K562 (cell line): ENCODE results near the gene RNASEH2A. TPM values are rescaled to one million over a fixed set of nuclear protein-coding genes. Genes with fewer than 3 reads are reported as not detected.

Experiments used
- BACH1 ChIP-seq: fragments of 200-800 bp; sonication (Bioruptor generic); IDR thresholded peaks from 2 replicates; pipeline ENCODE4 v1.6.1; 2016; ENCODE audit warnings: missing genetic modification characterization, missing compliant biosample characterization
- BCLAF1 ChIP-seq, 2 experiments: fragments of 450-650 bp in 1 of 2; IDR thresholded peaks; 2 replicates each; pipeline ENCODE4 v1.6.1; 2011 to 2017; ENCODE audit warnings: low read depth in 2 of 2, antibody characterized with exemption in 1 of 2, borderline replicate concordance in 1 of 2, low read length in 1 of 2, mild to moderate bottlenecking in 1 of 2, mixed read lengths in 1 of 2; ENCODE audit not compliant: control insufficient read depth in 1 of 2
- CBX1 ChIP-seq: sonication (generic); IDR thresholded peaks from 2 replicates; pipeline ENCODE4 v1.6.1; 2016; ENCODE audit warnings: antibody characterized with exemption, low read depth, mild to moderate bottlenecking
- CBX2 ChIP-seq: fragments of 200-600 bp; sonication (generic); IDR thresholded peaks from one replicate; pipeline ENCODE4 v1.6.1; 2012; ENCODE audit warnings: mild to moderate bottlenecking, low read length, inconsistent platforms; ENCODE audit not compliant: insufficient read depth, poor library complexity, severe bottlenecking
- ELF2 ChIP-seq: fragments of 250-450 bp; sonication (Bioruptor Pico); IDR thresholded peaks from 2 replicates; pipeline ENCODE4 v1.5.0; 2021; ENCODE audit warnings: mild to moderate bottlenecking
- NFIX ChIP-seq: fragments of 250-450 bp; sonication (Bioruptor Pico); IDR thresholded peaks from 2 replicates; pipeline ENCODE4 v1.4.0; 2020; ENCODE audit warnings: low read depth, mild to moderate bottlenecking, moderate library complexity
- NFYB ChIP-seq: IDR thresholded peaks from 2 replicates; pipeline ENCODE4 v1.6.1; 2011; ENCODE audit warnings: mild to moderate bottlenecking, moderate library complexity; ENCODE audit not compliant: insufficient read length; ENCODE audit errors: extremely low read depth
- PHTF2 ChIP-seq: fragments of 250-450 bp; sonication (Bioruptor Pico); IDR thresholded peaks from 2 replicates; pipeline ENCODE4 v1.5.0; 2021; ENCODE audit warnings: mild to moderate bottlenecking
- POLR3G ChIP-seq: IDR thresholded peaks from 2 replicates; pipeline ENCODE4 v1.6.1; 2011; ENCODE audit not compliant: insufficient read length, insufficient replicate concordance; ENCODE audit errors: extremely low read depth
- POU5F1 ChIP-seq: fragments of 150-350 bp; IDR thresholded peaks from 2 replicates; pipeline ENCODE4 v1.6.1; 2014; ENCODE audit warnings: borderline replicate concordance, low read length, low read depth, mild to moderate bottlenecking; ENCODE audit not compliant: partially characterized antibody
- RBM22 ChIP-seq: fragments of 200-400 bp; formaldehyde crosslinking; IDR thresholded peaks from 2 replicates; pipeline ENCODE4 v1.6.1; 2018; ENCODE audit warnings: low read length, low read depth; ENCODE audit not compliant: poor library complexity, severe bottlenecking
- RNF2 ChIP-seq: sonication (generic); IDR thresholded peaks from 2 replicates; pipeline ENCODE4 v1.6.1; 2016
- SMC3 ChIP-seq: conservative IDR thresholded peaks from 2 replicates; pipeline ENCODE4 v1.6.1; 2011; ENCODE audit warnings: low read depth, low read length, improper control_type of control experiment; ENCODE audit not compliant: insufficient read depth
- XRCC4 ChIP-seq: IDR thresholded peaks from one replicate; pipeline ENCODE4 v1.6.1; 2011; ENCODE audit not compliant: insufficient read depth, insufficient read length; ENCODE audit errors: extremely low read depth
- YY1 ChIP-seq, 3 experiments: IDR thresholded peaks; 2 replicates each; pipeline ENCODE4 v1.6.1; 2011; ENCODE audit warnings: low read length in 2 of 3, mild to moderate bottlenecking in 2 of 3, moderate library complexity in 2 of 3, borderline replicate concordance in 1 of 3, control low read depth in 1 of 3, low read depth in 1 of 3; ENCODE audit not compliant: insufficient read depth in 3 of 3, insufficient replicate concordance in 2 of 3, control insufficient read depth in 1 of 3, insufficient read length in 1 of 3; ENCODE audit errors: extremely low read depth in 1 of 3
- ZBTB43 ChIP-seq: sonication (generic); formaldehyde crosslinking; IDR thresholded peaks from 2 replicates; pipeline ENCODE4 v1.8.0; 2023; ENCODE audit warnings: mild to moderate bottlenecking, missing genetic modification reagents
- ZNF354B ChIP-seq: fragments of 250-450 bp; sonication (Bioruptor Pico); IDR thresholded peaks from 2 replicates; pipeline ENCODE4 v1.4.0; 2020
- ZNF584 ChIP-seq: fragments of 200-800 bp; sonication (Bioruptor generic); IDR thresholded peaks from 2 replicates; pipeline ENCODE4 v1.6.1; 2016; ENCODE audit warnings: low read depth, mild to moderate bottlenecking, missing genetic modification characterization, missing compliant biosample characterization
- ZNF785 ChIP-seq: fragments of 250-450 bp; sonication (Bioruptor Pico); IDR thresholded peaks from 2 replicates; pipeline ENCODE4 v1.4.0; 2020; ENCODE audit warnings: mild to moderate bottlenecking
- polyA plus RNA-seq, 8 experiments: library from polyadenylated mRNA; depleted of rRNA in 4 of 8; stranded (reverse) in 5 of 8; unstranded in 3 of 8; fragments of >200 nt; fragmentation: Nextera tagmentation in 2 of 8; fragmentation: Illumina TruSeq in 1 of 8; extraction: Ambion mirVana in 2 of 8; extraction: Trizol in 1 of 8; gene quantifications; 2 replicates each; pipeline versions ENCODE4 v1.2.1 to v1.2.3, GENCODE V29; 2011 to 2014; ENCODE audit warnings: inconsistent platforms in 1 of 8, missing spikeins in 1 of 8
- total RNA-seq, 7 experiments: library from RNA; depleted of rRNA in 6 of 7; stranded (reverse); fragments of >200 nt in 6 of 7; fragmentation: Illumina TruSeq in 2 of 7; extraction: Trizol in 2 of 7; gene quantifications; 2 replicates each; pipeline versions ENCODE4 v1.2.1 to v1.2.3, GENCODE V29; 2011 to 2021; ENCODE audit warnings: low replicate concordance in 1 of 7
- TF ChIP-seq, protein P1 (sequence below): fragments of 450-650 bp; formaldehyde crosslinking; IDR thresholded peaks from 2 replicates; pipeline ENCODE4 v1.4.0; 2020; ENCODE audit warnings: mild to moderate bottlenecking
- TF ChIP-seq, protein P2 (sequence below): fragments of 450-650 bp; formaldehyde crosslinking; IDR thresholded peaks from 2 replicates; pipeline ENCODE4 v1.4.0; 2022; ENCODE audit warnings: mild to moderate bottlenecking, moderate library complexity

Gene RNASEH2A
- total and polyA plus RNA-seq, 9 of the 15 experiments (the other 6 are each of a cell fraction or from before 2014, with no cell fraction given): 22.3 to 78.0 (median 61.7) TPM

- TF ChIP-seq YY1 (IDR thresholded peaks at IDR 0.05; ENCODE audit: borderline replicate concordance in 1 of 3, control insufficient read depth in 1 of 3, extremely low read depth in 1 of 3, insufficient read depth in 3 of 3, insufficient read length in 1 of 3, insufficient replicate concordance in 2 of 3, low read depth in 1 of 3, low read length in 2 of 3): peak in 1 of 3 experiments; percentile 27
- TF ChIP-seq, protein P1, sequence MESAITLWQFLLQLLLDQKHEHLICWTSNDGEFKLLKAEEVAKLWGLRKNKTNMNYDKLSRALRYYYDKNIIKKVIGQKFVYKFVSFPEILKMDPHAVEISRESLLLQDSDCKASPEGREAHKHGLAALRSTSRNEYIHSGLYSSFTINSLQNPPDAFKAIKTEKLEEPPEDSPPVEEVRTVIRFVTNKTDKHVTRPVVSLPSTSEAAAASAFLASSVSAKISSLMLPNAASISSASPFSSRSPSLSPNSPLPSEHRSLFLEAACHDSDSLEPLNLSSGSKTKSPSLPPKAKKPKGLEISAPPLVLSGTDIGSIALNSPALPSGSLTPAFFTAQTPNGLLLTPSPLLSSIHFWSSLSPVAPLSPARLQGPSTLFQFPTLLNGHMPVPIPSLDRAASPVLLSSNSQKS: no peak
- TF ChIP-seq BCLAF1 (IDR thresholded peaks at IDR 0.05; ENCODE audit: borderline replicate concordance in 1 of 2, control insufficient read depth in 1 of 2, low read depth in 2 of 2, low read length in 1 of 2): no peak
- no peak for TF ChIP-seq NFIX (CRISPR knock-in tag)
- TF ChIP-seq POLR3G: no peak
- no peak for TF ChIP-seq ZNF354B (CRISPR knock-in tag)
- no peak for TF ChIP-seq NFYB
- no peak for TF ChIP-seq CBX2
- no peak for TF ChIP-seq BACH1 (tag)
- no peak for TF ChIP-seq PHTF2 (CRISPR knock-in tag)
- TF ChIP-seq POU5F1: no peak
- no peak for TF ChIP-seq ZNF785 (CRISPR knock-in tag)
- no peak for TF ChIP-seq ZNF584 (CRISPR knock-in tag)
- no peak for TF ChIP-seq CBX1
- TF ChIP-seq ZBTB43 (CRISPR knock-in tag): no peak
- TF ChIP-seq, protein P2, sequence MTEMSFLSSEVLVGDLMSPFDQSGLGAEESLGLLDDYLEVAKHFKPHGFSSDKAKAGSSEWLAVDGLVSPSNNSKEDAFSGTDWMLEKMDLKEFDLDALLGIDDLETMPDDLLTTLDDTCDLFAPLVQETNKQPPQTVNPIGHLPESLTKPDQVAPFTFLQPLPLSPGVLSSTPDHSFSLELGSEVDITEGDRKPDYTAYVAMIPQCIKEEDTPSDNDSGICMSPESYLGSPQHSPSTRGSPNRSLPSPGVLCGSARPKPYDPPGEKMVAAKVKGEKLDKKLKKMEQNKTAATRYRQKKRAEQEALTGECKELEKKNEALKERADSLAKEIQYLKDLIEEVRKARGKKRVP: no peak
- no peak for TF ChIP-seq XRCC4
- TF ChIP-seq SMC3: peak; percentile 60
- peak; percentile 33 for TF ChIP-seq RBM22
- no peak for TF ChIP-seq RNF2
- TF ChIP-seq ELF2: no peak
Measured at GRCh38 chr19:12757544-12758274, 48.7 kb upstream of the RNASEH2A start (continued).
